ENCODE measurements around the gene HOXD11.

Gene HOXD11

DNA sequence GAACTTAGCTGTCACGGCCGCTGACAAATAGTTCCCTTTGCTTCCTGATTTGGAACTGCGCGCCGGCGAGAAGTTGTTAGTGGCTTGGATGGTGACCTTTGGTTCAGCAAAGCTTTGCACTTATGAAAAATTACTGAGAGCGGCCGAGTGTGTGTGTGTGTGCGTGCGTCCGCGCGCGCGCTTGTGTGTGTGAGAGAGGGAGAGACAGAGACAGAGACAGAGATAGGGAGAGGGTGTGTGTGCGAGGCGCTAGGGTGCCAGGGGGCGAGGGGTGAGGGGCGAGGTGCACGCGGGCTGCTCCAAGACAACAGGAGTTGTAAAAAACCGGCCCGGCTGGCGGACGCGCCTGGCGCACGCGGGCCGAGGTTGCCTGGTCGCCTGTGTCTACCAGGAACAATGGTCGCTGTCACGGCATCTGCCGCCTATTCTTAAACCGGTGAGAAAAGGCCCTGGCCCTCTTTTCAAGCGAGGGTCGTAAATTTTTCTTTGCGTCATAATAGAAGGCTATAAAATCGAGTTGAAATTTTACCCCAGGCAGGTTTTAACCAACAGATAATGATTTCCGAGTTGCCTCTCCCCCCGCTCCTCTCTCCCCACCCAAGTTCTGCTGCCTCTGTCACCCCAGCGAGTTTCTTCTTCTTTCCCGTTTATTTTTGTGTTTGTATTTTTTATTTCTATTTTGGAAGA lies 50.6 kb downstream of the HOXD11 start:
- Histone ChIP-seq H3K27ac (no peak overlapping the region), H3K27me3 (peaks cover 100% of the 10 kb centered on the region), H3K36me3 (no peaks in the 10 kb centered on the region), H3K4me3 (ENCODE audit: low read depth in 1 of 2, low read length in 1 of 2) (no peak overlapping the region), H3K9me3 (no peaks in the 10 kb centered on the region), H3K4me1 (ENCODE audit: control insufficient read depth in 1 of 2, insufficient read depth in 1 of 2, low read depth in 1 of 2, low read length in 1 of 2) (no peaks in the 10 kb centered on the region)
- TF ChIP-seq CTCF (IDR thresholded peaks at IDR 0.05) = no peak

DNA sequence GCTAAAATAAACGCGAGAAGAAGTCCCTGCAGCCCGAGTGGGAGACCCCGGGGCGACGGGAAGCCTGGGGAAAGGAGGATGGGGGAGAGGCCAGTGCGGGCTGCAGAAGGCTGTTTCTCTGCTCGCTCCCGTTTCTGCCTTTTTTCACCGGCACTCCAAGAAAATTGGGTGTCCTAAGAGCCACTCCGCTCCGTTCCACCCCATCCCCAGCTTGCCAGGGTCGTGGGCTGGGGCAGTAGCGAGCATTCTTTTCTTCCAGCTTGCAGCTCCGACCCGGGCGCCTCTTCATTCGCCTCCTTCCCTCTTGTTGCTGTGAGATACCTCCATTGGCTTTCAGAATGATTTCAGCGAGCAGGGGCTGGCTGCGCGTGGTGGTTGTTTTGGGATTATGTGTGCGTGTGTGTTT lies 51.1 kb downstream of the HOXD11 start:
- H3K27me3 ChIP-seq = peaks cover 100% of the 10 kb centered on the region
- H3K9me3 ChIP-seq = no peaks in the 10 kb centered on the region
- no peak overlapping the region for H3K4me3 ChIP-seq (ENCODE audit: low read depth in 1 of 2, low read length in 1 of 2)
- no peaks in the 10 kb centered on the region for H3K4me1 ChIP-seq (ENCODE audit: control insufficient read depth in 1 of 2, insufficient read depth in 1 of 2, low read depth in 1 of 2, low read length in 1 of 2)
- no peaks in the 10 kb centered on the region for H3K36me3 ChIP-seq
- no peak for TF ChIP-seq CTCF (IDR thresholded peaks at IDR 0.05)
- H3K27ac ChIP-seq = no peak overlapping the region

- Histone ChIP-seq H3K27me3 (peaks cover 100% of the 10 kb centered on the region), H3K4me1 (ENCODE audit: control insufficient read depth in 1 of 2, insufficient read depth in 1 of 2, low read depth in 1 of 2, low read length in 1 of 2) (no peaks in the 10 kb centered on the region), H3K36me3 (no peaks in the 10 kb centered on the region), H3K27ac (no peak overlapping the region), H3K4me3 (ENCODE audit: low read depth in 1 of 2, low read length in 1 of 2) (no peak overlapping the region), H3K9me3 (no peaks in the 10 kb centered on the region)
- no peak for TF ChIP-seq CTCF (IDR thresholded peaks at IDR 0.05)
Observed at GRCh38 chr2:176158855-176159662, 52.0 kb downstream of the HOXD11 start.
